Frontal cortex (tissue), 4 donors: ENCODE results near the gene SLC1A1. TPM values are rescaled to one million over a fixed set of nuclear protein-coding genes. Genes with fewer than 3 reads are reported as not detected.
A peak's percentile ranks its signal among the peaks of the same experiment; 100 is the strongest.

Source experiments
- DNase-seq, 2 donors: peaks; one replicate each; pipeline ENCODE4 v3.0.0; 2012; ENCODE audit warnings: low spot score in 2 of 2
- FAIRE-seq: peaks from 2 replicates; lab custom pipeline; 2012; peaks lifted over from hg19 to GRCh38; lab: Jason Lieb, UNC
- total RNA-seq: library from RNA; depleted of rRNA; stranded (reverse); fragments of >200 nt; gene quantifications from one replicate; pipeline ENCODE4 v1.2.3, GENCODE V29; 2014
- donor health status: control.
- donor health status: control.
- donor health status: control.

The SLC1A1 gene
- total RNA-seq, 1 donor from 2014 or later, result 66.9 TPM

DNA sequence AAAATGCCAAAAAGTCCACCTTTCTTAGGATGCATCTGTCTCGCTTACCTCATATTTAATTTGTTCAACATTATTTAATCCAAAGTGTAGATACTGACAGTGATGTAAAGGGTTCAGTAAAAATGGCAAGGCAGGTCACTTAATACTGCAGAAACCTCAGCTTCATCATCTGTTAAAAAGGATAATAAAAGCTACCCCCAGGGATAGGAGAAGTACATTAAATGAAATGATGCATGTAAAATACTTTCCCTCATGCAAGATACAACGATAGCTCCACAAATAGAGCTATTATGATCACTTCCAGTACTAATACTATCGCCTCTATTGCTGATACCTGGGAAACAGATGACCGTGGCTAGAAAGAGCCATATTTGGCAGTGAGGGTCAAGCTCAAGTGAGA, 82.9 kb downstream of the SLC1A1 start:
- no peak for DNase-seq
- no peak for FAIRE-seq

DNA sequence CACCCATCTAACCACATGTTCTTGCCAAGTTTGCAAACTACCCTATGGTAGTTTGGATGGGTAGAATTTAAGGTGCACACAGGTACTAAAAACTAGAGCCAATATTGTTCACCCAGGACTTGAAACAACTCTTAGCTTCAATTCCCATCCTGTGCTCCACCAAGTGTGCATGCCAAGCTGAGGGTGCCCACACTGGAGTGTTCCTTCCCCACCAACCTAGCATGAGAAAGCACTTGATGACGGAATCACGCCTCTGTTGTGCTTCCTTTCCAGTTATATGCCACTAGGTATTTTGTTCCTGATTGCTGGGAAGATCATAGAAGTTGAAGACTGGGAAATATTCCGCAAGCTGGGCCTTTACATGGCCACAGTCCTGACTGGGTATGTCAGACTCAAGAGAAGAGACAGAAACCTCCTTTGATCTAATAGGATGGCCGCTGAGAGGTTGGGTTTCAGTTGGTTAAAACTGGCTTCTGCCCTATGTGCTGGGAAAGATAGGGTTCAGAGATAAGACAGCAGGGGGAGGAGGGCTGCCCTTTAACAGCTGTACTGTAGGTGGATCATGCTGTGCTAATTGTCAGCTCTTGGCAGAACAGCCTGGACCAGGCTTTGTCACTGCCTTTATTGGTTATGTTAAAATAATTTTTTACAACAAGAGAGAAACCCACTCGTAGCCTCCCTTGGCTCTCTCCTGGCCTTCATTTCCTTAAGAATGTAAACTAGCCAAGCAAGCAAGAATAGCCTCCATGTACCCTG, 83.5 kb downstream of the SLC1A1 start:
- DNase-seq (no peak), FAIRE-seq (no peak)

DNA sequence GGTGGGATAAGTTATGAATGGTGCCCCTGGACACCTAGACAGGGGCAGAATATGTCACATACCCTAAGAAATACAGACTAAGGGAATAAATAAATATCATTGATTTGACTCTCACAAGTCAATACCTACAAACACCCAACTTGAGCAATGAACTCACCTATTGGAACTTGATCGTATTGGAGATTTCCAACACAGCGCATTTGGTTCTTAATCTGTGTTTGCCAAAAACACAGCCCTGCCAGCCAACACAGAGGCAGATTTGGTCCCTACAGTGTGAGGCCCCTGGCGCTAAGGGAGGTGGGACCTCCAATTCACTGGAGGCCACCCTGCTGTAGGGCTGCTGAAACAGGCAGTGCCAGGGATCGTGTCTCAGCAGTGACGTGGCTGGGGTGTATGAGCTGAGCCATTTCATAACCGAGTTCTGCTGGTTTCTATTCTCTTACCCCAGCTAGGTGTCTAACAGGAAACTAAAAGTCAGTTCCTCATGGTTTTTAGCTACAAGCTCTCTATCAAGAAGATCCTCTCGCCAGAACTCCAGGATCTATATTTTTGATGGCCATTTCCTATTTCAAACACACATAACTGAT, 84.5 kb downstream of the SLC1A1 start:
- DNase-seq, result no peak
- no peak for FAIRE-seq

GRCh38 chr9:4575997-4576396, 85.7 kb downstream of the SLC1A1 start:
- FAIRE-seq (no peak), DNase-seq (no peak)

DNA sequence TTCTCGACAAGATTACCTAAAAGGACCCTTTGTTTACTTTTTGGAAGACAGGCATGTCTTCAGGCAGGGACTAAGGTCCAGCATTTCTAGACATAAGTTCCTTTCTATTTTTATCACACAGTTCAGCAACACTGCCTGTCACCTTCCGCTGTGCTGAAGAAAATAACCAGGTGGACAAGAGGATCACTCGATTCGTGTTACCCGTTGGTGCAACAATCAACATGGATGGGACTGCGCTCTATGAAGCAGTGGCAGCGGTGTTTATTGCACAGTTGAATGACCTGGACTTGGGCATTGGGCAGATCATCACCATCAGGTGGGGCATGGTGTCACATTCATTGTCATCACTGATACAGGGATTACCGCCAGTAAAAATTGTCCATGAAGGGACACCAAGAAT, 86.2 kb downstream of the SLC1A1 start:
- no peak for FAIRE-seq
- DNase-seq, result no peak

DNA sequence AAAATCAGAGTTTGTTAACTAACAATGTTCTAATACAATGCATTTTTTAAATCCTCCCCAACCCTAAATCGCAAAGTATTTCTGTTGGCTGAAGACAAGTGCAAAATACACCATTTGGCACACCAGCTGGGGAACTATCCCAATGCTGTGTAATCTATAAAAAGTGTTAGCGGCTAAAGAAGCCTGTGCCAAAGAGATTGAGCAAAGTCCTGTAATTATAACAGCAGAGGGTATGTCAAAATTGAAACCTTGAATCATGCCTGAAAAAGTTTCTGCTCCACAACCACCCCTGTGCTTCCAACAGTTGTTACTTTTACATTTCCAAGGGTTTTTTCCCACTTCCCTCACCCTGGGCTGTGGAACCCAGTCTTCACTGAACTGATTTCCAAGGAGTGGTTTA, 88.7 kb downstream of the SLC1A1 start:
- FAIRE-seq, result no peak
- no peak for DNase-seq

DNA sequence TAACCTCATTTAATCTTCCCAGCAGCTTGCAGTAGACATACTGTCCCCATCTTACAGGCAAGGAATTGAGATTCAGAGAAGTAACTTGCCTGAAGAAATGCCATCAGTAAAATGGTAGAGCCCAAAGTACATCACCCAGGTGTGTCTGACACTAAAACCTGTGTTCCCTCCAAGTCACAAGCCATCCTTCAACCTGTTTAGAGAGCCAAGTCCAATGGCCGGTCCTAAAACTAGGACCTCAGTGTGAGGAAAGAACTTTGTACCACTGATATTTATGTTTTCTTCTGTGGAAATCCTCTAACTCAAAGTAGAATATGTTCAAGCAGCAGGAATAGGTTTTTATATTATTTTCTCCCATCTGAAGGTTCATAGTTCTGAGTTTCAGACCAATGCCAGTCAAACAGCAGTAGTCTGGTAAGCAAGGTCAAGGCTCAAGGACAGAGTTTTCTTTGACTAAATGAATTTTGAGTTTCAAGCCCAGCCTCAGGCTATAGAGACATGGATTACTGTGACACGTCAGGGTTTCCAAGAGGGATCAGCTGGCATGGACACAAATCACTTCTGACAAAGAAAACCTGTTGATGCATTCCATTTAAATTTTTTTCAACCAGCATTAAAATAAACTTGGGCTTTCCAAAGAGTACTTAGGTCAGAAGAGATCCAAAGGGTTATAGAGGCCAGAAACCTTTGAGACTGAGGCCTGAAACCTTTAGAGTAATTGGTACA, 90.9 kb downstream of the SLC1A1 start:
- FAIRE-seq (no peak), DNase-seq (no peak)

GRCh38 chr9:4581861-4582565, 91.7 kb downstream of the SLC1A1 start:
- FAIRE-seq (no peak), DNase-seq (no peak)

DNA sequence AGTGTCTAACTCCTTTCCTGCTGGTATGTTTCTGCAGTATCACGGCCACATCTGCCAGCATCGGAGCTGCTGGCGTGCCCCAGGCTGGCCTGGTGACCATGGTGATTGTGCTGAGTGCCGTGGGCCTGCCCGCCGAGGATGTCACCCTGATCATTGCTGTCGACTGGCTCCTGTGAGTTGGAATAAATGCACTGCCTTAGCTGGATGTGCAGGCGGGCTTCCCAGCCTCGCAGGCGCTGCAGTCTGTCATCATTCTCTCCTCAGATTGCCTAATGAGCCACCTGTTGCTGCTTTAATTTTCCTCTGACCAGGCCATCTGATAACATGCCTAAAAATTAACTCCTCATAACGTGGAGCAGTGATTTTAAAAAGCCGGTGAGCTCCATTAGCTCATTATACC, 92.7 kb downstream of the SLC1A1 start:
- DNase-seq, result no peak
- FAIRE-seq, result no peak

GRCh38 chr9:4584636-4585035, 94.4 kb downstream of the SLC1A1 start:
- FAIRE-seq, result no peak
- no peak for DNase-seq

- FAIRE-seq, result no peak
- no peak for DNase-seq
These were observed 94.9 kb downstream of the SLC1A1 start for GRCh38 chr9:4585135-4585534.

DNA sequence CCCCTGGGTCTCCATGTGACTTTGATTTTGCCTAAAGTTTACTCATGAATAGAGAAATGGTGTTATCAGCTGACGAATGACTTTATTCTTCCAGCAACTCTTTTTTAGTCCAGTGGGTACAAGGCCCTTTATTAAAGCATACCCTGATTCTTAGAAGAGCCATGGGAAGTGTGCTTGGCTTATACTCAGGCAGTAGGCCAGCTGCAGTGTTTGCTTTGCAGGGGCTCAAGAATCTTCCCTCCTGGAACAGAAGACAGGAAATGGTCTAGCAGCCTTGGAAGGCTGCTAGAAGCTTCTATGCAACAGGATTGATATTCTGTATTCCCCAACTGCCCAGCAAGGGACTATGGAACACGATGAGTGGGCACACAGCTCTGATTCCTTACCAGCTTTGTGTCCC, 98.5 kb downstream of the SLC1A1 start:
- DNase-seq (no peak), FAIRE-seq (no peak)

DNA sequence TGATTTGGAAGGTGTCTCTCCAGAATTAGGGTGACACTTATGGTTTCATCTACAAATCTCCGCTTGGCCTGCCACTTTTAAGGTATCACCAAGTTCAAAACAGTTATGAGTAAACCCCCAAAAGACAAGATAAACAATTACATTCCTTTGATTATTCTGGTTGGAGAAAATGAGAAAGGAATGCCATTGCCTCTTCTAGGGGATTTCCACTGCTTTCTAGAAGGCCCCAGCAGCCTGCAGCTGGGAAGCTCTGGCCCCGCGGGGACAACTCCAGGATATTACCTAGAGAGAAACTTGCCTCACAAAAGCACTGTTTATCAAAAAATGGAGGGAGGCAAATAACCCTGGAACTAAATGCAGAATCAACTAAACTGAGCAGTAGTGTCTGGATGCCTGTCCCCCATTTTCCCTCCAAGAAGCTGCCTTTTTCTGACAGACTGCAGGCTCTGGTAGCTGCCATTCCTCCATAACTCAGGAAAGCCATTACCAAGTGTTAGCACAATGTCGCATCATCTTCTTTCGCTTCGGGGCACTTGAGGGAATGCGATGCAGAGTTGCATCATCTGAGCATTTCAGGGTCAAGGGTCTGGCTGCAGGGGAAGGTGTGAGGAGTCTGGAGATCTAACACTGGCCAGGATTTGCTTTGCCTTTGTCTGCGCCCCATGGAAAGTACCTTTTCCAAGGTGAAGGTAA, 100.3 kb downstream of the SLC1A1 start:
- no peak for DNase-seq
- FAIRE-seq, result no peak

DNA sequence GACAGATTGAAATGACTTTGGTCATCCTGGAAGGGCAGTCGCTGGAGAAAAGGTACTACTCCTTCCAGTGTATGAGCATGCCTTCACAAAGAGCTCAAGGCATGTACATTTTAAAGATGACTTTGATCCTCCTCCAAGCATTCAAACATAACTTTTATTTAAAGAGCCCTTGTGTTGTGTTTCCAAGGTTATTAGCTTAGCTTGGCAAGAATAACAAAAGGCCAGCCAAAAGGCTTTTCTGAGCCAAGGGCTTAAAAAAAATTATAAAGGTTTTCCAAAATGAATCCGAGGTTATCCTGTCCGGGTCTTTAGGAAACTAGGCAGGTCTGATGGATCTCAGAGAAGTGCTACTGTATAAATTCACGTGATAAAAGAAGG, 100.8 kb downstream of the SLC1A1 start:
- DNase-seq, result no peak
- FAIRE-seq, result no peak

DNA sequence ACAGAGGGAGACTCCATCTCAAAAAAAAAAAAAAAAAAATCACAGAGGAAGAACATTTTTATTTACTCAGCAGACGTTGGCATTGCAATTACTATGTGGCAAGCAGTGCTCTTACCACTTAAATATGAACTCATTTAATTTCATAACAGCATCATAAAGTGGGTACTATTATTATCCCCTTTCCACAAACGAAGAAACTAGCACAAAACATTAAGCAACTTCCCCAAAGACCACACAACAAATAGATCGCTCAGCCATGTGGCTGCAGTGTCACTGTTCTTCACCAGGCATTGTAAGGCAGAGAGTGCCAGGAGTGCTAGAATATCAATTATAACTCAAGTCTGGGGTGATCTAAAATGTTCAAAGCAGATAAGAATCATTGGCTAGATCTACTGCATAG, 102.0 kb downstream of the SLC1A1 start:
- FAIRE-seq, result no peak
- no peak for DNase-seq

- FAIRE-seq (no peak), DNase-seq (no peak)
These were observed 102.6 kb downstream of the SLC1A1 start for GRCh38 chr9:4592886-4593285.

DNA sequence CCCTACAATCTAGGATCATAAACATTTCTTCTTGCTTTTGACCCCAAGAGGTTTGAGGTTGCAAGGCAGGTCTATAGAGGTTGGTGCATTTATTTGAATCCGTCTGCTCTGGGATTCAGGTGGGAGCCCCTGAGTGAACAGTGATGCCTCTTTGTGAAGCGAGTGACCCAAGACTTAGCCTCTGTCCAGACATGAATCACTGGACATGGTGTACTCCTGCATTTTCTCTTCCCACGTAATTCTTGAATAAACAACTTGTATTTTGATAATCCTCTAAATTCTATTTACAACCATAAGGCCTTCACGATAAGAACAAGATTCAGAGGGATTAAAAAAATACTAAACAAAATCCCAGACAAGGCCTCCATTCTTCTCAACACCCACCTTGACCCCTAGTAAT, 104.3 kb downstream of the SLC1A1 start:
- FAIRE-seq (no peak), DNase-seq (no peak)

DNA sequence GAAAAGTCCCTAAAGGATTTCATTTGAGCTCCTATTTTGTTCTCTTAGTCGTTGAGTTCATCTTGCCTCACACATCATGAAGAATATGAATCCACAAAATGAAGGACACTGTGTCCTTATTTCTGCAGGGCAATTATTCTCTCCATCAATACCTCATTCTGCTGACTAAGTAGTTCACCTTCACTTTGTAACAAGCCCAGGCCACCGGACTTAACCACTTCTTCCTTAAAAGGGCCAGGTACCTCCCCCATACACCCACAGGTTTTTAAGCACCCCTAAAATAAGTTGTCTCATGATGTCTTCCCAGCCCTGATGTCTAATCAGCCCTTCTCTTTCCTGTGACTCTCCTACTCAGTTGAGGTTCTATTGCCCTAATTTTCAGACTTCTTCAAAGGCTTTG, 104.7 kb downstream of the SLC1A1 start:
- FAIRE-seq (no peak), DNase-seq (no peak)

DNA sequence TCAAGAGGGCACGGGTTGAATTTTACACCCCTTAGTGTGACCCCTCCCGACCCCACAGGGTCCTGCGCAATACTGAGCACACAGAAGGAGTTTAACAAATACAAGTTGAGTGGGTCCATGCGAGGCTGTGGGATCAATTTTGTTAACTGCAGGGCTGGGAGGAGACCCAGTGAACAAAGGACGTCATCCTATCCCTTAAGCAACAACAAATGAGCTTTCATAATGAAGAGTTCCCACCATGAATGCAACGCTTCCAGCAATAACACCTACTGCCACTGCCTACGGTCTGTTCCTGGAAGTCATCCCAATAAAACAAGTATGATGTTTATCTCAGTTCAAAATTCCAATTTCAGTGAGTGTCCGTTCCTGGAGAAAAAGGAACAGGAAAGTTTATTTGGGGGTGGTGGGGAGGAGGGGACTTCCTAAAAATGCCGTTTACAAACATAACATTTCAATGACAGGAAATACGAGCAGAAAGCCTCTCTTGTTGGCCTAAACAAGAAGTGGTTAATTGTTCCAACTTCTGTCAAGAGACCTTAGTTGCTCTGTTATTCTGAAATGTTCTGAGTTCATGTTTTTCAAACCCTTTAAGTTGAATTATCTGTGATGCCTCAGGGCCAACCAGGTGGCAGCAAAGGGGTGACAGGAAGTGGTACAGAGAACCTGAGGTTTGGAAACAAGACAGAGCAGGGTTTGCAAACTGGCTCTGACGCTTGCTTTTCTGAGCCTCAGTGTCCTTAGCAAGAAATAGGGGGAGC, 106.1 kb downstream of the SLC1A1 start:
- DNase-seq (peak in 1 of 2 donors; percentile 24), FAIRE-seq (no peak)
